CD4-positive, alpha-beta T cell (primary cell): ENCODE data around the gene NIN. TPM values are rescaled to one million over a fixed set of nuclear protein-coding genes. Genes with fewer than 3 reads are reported as not detected.

Source experiments
- ATAC-seq: fragments of 200-7000 bp; cut with Tn5 transposase; one replicate; pipeline ENCODE4 v1.10.0; 2022; ENCODE audit warnings: mild to moderate bottlenecking; ENCODE audit not compliant: poor library complexity
- CTCF ChIA-PET: fragments of 350-600 bp; sonication (Branson Sonifier 250); formaldehyde crosslinking; loops from one replicate; lab custom pipeline; 2021; ENCODE audit warnings: antibody characterized with exemption, inconsistent platforms; lab: Charles Lee
- POLR2A ChIA-PET: fragments of 350-600 bp; sonication (Branson Sonifier 250); formaldehyde crosslinking; loops from one replicate; lab custom pipeline; 2021; ENCODE audit warnings: antibody characterized with exemption, inconsistent platforms; lab: Charles Lee
- DNase-seq, 14 experiments: peaks; one replicate each; pipeline ENCODE4 v3.0.0-alpha.2; 2013 to 2020; ENCODE audit warnings: mixed read lengths in 2 of 14
- H3K27ac ChIP-seq, 2 donors: one replicate each; pipeline versions ENCODE4 v1.5.1 to v1.7.0; 2013; ENCODE audit warnings: low read length in 2 of 2, low read depth in 1 of 2, mild to moderate bottlenecking in 1 of 2
- H3K27me3 ChIP-seq, 2 experiments: 1 replicate in 1 of 2; 2 replicates in 1 of 2; pipeline versions ENCODE4 v1.6.1 to v1.7.0; 2013; ENCODE audit warnings: low read length in 2 of 2, control low read depth in 1 of 2, mild to moderate bottlenecking in 1 of 2, moderate library complexity in 1 of 2; ENCODE audit not compliant: insufficient read depth in 2 of 2, control insufficient read depth in 1 of 2
- H3K36me3 ChIP-seq: one replicate; pipeline ENCODE4 v1.6.1; 2013; ENCODE audit warnings: low read length, control low read depth; ENCODE audit not compliant: insufficient read depth
- H3K4me1 ChIP-seq: one replicate; pipeline ENCODE4 v1.6.1; 2013; ENCODE audit warnings: low read length, control low read depth; ENCODE audit not compliant: insufficient read depth
- H3K4me3 ChIP-seq: one replicate; pipeline ENCODE4 v1.5.1; 2013; ENCODE audit warnings: mild to moderate bottlenecking, low read length, moderate library complexity
- H3K9me3 ChIP-seq, 2 experiments: 1 replicate in 1 of 2; 2 replicates in 1 of 2; pipeline versions ENCODE4 v1.6.1 to v1.7.0; 2013; ENCODE audit warnings: low read length in 2 of 2, mild to moderate bottlenecking in 2 of 2, control low read depth in 1 of 2, moderate library complexity in 1 of 2; ENCODE audit not compliant: control insufficient read depth in 1 of 2, insufficient read depth in 1 of 2
- H3K27ac Mint-ChIP-seq: one replicate; pipeline ENCODE4 v1.8.0; 2020; ENCODE audit warnings: mixed read lengths
- H3K27me3 Mint-ChIP-seq: one replicate; pipeline ENCODE4 v1.8.0; 2021; ENCODE audit warnings: mixed read lengths
- H3K36me3 Mint-ChIP-seq: one replicate; pipeline ENCODE4 v1.8.0; 2021; ENCODE audit warnings: low read depth, mixed read lengths
- H3K4me1 Mint-ChIP-seq: one replicate; pipeline ENCODE4 v1.8.0; 2021; ENCODE audit warnings: low read depth, mixed read lengths
- H3K4me3 Mint-ChIP-seq: one replicate; pipeline ENCODE4 v1.8.0; 2020; ENCODE audit warnings: mild to moderate bottlenecking, mixed read lengths
- H3K9me3 Mint-ChIP-seq: one replicate; pipeline ENCODE4 v1.8.0; 2020; ENCODE audit warnings: mixed read lengths
- CTCF ChIP-seq: fragments of 200-600 bp; IDR thresholded peaks from one replicate; pipeline ENCODE4 v1.8.0; 2022; ENCODE audit warnings: antibody characterized with exemption, mild to moderate bottlenecking
- intact Hi-C, 2 experiments: fragments of 100-400 bp; cut with DNase I in 1 of 2; cut with micrococcal nuclease in 1 of 2; formaldehyde crosslinking; loops; one replicate each; pipeline versions ENCODE4 v1.15.1 to v1.9.0; 2023 to 2025; cut with DNase I, micrococcal nuclease
- total RNA-seq, 174 experiments: library from RNA in 2 of 174; stranded (reverse) in 2 of 174; gene quantifications; one replicate each; pipeline ENCODE4 v1.2.3 and lab custom pipeline; 2021 to 2026

NIN gene
- total RNA-seq, 2 experiments from 2014 or later: 96.8 to 98.5 TPM

- no peaks in the 10 kb centered on the region for H3K9me3 Mint-ChIP-seq
- no peaks in the 10 kb centered on the region for H3K27me3 Mint-ChIP-seq
- ATAC-seq (no peak), DNase-seq (no peak)
- H3K4me3 ChIP-seq: no peak overlapping the region
- peaks cover 93% of the 10 kb centered on the region for H3K36me3 ChIP-seq
- TF ChIP-seq CTCF: no peak
- H3K27ac Mint-ChIP-seq: peak overlapping the region; percentile 5
- ChIA-PET CTCF (interaction anchor here (1.2 kb wide), 2 partner anchors 9 to 24 kb away, joined by 3 read pairs; no protein-coding TSS in a partner anchor), POLR2A (no interaction called here)
- H3K27ac ChIP-seq: no peak overlapping the region
- H3K9me3 ChIP-seq: no peaks in the 10 kb centered on the region
- intact Hi-C loops: no loop called here
- H3K36me3 Mint-ChIP-seq: peaks cover 97% of the 10 kb centered on the region
- H3K4me1 Mint-ChIP-seq: peaks cover 3% of the 10 kb centered on the region
- no peaks in the 10 kb centered on the region for H3K27me3 ChIP-seq
- H3K4me1 ChIP-seq: no peaks in the 10 kb centered on the region
- no peak overlapping the region for H3K4me3 Mint-ChIP-seq
These were observed 62.3 kb downstream of the NIN start for GRCh38 chr14:50768680-50769079.

- Mint-ChIP-seq H3K36me3 (peaks cover 97% of the 10 kb centered on the region), H3K27ac (peak overlapping the region; percentile 49), H3K9me3 (no peaks in the 10 kb centered on the region), H3K4me3 (no peak overlapping the region), H3K27me3 (no peaks in the 10 kb centered on the region), H3K4me1 (no peaks in the 10 kb centered on the region)
- ATAC-seq (no peak), DNase-seq (no peak)
- ChIA-PET POLR2A (interaction anchor here (1.4 kb wide), 1 partner anchor 12 kb away, joined by 4 read pairs; no protein-coding TSS in a partner anchor), CTCF (interaction anchor here (0.8 to 1.8 kb wide), 4 partner anchors 11 to 94 kb away, joined by 3 to 5 read pairs (median 4); no protein-coding TSS in a partner anchor)
- Histone ChIP-seq H3K4me3 (no peak overlapping the region), H3K27ac (no peak overlapping the region), H3K4me1 (no peaks in the 10 kb centered on the region), H3K36me3 (peaks cover 94% of the 10 kb centered on the region), H3K9me3 (no peaks in the 10 kb centered on the region), H3K27me3 (no peaks in the 10 kb centered on the region)
- no peak for TF ChIP-seq CTCF
- intact Hi-C loops: no loop called here
These were observed 64.5 kb downstream of the NIN start for GRCh38 chr14:50766338-50766886.

- peaks cover 92% of the 10 kb centered on the region for H3K36me3 ChIP-seq
- Mint-ChIP-seq H3K27ac (no peak overlapping the region), H3K4me1 (no peaks in the 10 kb centered on the region), H3K9me3 (no peaks in the 10 kb centered on the region), H3K27me3 (no peaks in the 10 kb centered on the region), H3K36me3 (peaks cover 87% of the 10 kb centered on the region), H3K4me3 (no peak overlapping the region)
- ATAC-seq (no peak), DNase-seq (no peak)
- H3K4me3 ChIP-seq: no peak overlapping the region
- no peaks in the 10 kb centered on the region for H3K4me1 ChIP-seq
- intact Hi-C loops: no loop called here
- no peak for TF ChIP-seq CTCF
- CTCF ChIA-PET: interaction anchor here (1.3 kb wide), 1 partner anchor 97 kb away, joined by 3 read pairs; no protein-coding TSS in a partner anchor
- H3K27ac ChIP-seq: no peak overlapping the region
- H3K27me3 ChIP-seq: no peaks in the 10 kb centered on the region
- POLR2A ChIA-PET: interaction anchor here (1.4 to 1.7 kb wide), 2 partner anchors 13 to 97 kb away, joined by 4 to 5 read pairs; no protein-coding TSS in a partner anchor
- H3K9me3 ChIP-seq: no peaks in the 10 kb centered on the region
These were observed 67.5 kb downstream of the NIN start for GRCh38 chr14:50763382-50764007.
